IPS-18c (cell line): ENCODE data around the gene ARFGEF3.

Experiments
- H3K4me3 ChIP-seq: 2 replicates; pipeline ENCODE4 v1.7.0; 2013; ENCODE audit warnings: low read depth, mild to moderate bottlenecking, low read length, moderate library complexity; ENCODE audit not compliant: insufficient read depth
- H3K9me3 ChIP-seq: one replicate; pipeline ENCODE4 v1.6.1; 2013; ENCODE audit warnings: mild to moderate bottlenecking, low read length, moderate library complexity; ENCODE audit not compliant: control insufficient read depth, insufficient read depth

Gene ARFGEF3

DNA sequence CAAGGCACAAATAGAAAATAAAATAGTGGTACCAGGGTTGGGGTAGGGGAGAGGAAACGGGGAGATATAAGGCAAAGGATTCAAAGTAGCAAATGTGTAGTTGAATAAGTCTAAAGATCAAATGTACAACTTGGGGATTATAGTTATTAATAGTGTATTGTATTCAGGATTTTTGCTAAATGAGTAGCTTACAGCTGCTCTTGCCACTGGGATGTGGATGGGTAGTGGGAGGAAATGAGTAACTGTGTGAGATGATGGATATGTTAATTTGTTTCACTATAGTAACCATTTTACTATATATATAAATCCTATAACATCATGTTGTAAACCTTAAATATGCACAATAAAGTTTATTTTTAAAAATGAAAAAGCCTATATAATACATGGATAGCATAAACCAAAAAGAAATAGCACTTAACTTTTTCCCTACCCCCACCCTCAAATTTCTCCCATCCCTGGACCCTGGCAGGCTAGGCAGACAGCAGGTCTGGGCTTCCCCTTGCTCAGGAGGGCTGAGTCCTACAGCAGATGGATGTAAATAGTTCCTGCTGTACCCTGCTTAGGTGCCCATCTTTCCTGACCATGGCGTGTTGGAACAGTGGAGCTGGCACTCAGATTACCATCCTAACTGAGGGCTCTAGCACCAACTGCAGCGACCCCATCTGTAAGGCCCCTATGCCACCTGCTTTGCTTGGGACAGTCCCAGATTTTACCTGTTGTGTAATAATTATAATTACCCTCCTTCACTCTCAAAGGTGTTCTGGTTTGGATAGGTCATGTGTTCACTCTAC lies 85.1 kb downstream of the ARFGEF3 start:
- Histone ChIP-seq H3K4me3 (no peak overlapping the region), H3K9me3 (peaks cover 2% of the 10 kb centered on the region)

DNA sequence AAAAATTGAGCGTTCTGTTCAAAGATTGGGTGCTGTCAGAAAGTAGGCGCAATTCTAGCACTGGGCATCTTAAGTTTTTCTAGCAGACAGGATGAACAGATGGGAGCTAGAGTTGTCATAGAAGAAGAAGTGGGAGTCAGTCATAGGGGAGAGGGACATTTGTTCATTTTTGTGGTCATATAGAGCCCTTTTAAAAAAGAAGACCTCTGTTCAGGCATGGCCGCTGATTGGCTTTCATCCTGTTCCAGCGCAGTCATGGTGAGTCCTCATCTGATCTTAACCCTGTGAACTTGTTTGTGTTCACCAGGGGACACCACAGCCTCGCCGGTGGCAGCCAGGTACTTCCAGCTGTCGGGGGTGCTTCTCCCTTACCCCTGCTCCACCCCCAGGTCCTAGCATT lies 86.3 kb downstream of the ARFGEF3 start:
- Histone ChIP-seq H3K9me3 (peaks cover 2% of the 10 kb centered on the region), H3K4me3 (no peak overlapping the region)

DNA sequence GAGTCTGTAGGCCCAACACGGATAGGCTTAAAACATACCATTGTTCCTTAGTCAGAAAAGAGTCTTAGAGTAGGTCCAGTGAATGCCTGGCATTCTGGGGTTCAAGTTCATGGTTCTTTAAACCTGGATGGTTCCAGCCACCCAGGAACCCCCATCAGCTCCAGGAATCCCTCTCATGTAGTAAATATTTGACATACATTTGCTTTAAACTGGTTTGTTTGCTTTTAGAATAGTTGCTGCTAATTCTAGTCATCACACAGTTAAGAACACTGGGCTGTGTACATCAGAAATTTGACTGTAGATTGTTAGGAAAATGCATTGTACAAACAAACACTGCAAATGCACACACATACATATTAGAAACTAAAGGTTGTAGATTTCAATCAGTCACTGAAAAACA lies 87.1 kb downstream of the ARFGEF3 start:
- H3K9me3 ChIP-seq, result peaks cover 2% of the 10 kb centered on the region
- H3K4me3 ChIP-seq, result no peak overlapping the region

DNA sequence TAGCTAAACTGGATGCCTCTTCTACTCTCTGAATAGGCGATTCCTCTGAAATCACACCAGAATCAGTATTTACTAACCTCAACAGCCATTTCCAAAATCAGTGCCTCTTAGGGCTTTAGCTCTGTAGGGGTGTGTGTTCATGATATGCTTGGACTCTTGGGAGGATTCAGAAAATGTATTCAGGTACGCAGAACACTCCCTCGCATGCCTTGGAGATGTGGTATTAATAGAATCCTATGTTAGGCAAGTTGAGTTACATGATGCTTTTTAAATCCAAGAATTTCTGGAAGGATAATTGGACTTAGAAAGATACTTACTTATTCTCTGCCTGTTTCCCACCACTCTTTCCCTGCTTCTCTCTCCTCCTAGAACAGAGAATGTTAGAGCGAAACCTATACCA lies 88.3 kb downstream of the ARFGEF3 start:
- H3K4me3 ChIP-seq, result no peak overlapping the region
- H3K9me3 ChIP-seq, result peaks cover 2% of the 10 kb centered on the region

DNA sequence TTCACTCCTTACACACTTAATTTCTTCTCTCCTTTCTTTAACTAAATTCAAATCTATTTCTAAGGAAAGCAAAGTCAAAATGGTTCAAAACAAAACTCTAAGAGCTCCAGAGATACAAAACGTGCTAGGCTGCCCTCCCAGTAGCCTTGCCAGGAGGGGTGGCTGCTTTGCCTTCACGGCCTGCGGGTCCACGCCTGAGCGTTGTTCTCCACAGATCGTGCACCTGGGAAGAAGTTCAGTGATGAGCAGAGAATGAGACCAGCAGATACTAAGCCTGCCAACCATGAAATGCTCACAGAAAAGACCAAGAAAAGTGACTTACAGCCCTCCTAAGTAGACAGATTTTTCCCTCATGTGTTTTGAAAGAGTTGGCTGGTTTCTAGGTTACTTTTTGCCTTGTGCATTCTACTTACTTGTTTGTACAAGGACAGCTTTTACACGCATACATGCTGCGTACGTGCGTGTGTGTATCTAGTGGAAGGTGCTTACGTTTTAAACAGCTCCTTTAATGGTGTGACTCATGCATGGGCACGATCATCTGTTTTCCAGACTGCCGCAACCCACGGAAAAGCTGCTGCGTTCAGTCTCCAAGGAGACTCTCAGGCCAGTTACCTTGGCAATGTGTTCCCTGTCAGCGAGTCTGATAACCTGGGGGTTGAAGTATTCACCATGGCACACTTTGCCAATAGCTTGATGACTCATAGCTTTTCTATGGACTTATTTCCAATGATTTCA lies 88.9 kb downstream of the ARFGEF3 start:
- Histone ChIP-seq H3K9me3 (peaks cover 2% of the 10 kb centered on the region), H3K4me3 (no peak overlapping the region)

DNA sequence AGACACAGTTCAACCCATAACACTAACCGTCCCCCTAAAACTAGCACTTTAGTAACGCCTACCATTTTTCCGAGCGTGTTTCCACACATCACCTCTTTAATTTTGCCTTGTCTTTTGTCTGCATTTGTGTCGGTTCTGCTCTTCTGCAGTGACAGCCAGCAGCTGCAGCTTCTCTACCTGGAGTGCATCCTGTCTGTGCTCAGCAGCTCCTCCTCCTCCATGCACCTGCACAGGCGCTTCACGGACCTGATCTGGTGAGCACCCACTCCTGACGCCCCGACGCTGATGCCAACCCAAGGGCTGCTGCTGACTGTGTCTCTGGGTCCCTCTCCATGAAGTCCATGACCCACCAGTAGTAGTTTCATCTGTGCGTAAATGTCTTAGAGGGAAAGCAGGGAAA lies 92.0 kb downstream of the ARFGEF3 start:
- peaks cover 2% of the 10 kb centered on the region for H3K9me3 ChIP-seq
- H3K4me3 ChIP-seq, result no peak overlapping the region

DNA sequence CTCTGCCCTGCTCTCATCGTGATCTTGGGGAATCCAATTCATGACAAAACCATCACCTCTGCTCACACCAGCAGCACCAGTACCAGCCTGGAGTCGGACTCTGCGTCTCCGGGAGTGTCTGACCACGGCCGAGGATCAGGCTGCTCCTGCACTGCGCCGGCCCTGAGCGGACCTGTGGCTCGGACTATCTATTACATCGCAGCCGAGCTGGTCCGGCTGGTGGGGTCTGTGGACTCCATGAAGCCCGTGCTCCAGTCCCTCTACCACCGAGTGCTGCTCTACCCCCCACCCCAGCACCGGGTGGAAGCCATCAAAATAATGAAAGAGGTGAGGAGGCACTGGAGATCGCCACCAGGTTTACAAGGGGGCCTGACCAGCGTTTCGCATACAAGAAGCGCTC lies 93.7 kb downstream of the ARFGEF3 start:
- Histone ChIP-seq H3K9me3 (peaks cover 2% of the 10 kb centered on the region), H3K4me3 (no peak overlapping the region)

DNA sequence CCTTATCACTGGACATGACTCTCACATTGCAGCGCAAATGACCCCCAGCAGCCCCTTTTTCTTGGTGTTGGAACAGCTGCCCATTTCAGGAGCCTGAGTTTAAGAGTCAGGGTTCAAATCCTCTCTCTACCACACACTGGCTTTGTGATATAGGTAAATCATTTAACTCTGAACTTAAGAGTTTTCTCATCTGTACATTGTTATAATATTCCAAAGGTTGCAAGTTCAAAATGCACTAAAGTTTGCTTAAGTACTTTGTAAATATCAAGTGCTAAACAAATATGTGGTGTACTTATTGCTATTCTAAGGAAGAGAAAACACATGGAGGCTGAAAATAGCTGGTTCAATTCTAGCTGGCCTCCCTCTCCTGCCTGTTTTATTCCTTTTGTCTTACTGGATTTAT lies 95.9 kb downstream of the ARFGEF3 start:
- H3K9me3 ChIP-seq, result no peaks in the 10 kb centered on the region

DNA sequence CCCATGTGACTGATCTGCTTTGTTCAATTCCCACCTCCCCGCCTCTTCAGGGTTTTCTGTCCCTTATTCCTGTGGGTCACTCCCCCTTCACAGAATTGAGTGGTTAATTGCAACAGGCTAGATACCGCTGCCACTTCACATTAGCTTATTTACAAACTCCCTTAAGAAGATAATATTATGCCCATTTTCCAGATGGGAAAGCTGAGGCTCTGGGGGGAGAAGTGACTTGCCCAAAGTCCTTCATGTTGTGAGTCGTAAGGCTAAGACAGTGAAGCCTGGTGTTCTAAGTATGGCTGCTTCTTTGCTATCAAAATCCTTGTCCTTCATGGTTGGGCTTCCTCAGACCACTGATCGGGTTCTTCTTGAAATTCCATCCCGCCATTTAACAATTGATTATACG lies 96.5 kb downstream of the ARFGEF3 start:
- no peaks in the 10 kb centered on the region for H3K9me3 ChIP-seq
- H3K4me3 ChIP-seq, result no peak overlapping the region

More for the DNA sequence above, 95.9 kb downstream of the ARFGEF3 start:
- H3K4me3 ChIP-seq, result no peak overlapping the region

DNA sequence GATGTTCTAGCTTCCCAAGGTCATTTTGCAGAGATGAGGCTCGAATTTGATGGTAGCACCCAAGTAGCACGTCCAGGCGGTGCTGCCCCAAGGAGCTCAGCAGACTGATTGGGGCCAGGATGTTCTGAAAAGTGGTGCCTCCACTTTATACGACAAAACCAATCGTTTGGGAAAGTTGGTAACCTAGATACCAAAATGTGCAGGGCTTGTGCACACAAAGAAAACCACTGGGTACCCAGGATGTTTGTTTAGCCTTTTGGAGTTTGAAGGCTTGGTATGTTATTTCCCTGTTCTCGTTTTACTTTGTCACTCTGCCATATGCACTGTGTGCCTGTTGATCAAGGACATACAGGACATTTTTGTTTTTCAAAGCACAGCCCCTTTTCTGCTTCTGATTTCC lies 97.3 kb downstream of the ARFGEF3 start:
- H3K9me3 ChIP-seq, result no peaks in the 10 kb centered on the region

DNA sequence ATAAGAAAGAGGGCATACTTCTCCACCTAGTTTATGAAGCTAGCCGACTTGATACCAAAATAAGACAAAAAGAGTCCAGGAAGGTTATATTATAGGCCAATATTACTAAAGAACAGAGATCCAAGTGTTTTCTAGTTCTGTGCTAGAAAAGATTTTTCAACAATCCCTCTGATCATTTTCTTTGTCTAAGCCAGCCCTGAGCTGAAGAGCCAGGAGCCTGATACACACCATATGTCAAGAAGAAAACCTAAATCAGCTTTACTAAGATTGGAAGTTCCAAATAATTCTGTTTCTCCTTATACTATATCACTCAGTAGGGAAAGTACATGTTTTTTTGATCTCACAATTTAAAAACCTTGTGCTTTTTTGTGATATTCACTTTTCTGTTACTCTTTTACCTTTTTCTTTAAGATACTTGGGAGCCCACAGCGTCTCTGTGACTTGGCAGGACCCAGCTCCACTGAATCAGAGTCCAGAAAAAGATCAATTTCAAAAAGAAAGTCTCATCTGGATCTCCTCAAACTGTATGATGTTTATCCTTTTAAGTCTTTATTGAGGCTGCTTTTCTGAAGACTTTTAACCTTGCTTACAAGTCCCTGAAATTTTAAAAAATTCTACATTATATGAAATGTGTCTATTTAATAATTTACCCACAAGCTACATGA lies 99.5 kb downstream of the ARFGEF3 start:
- Histone ChIP-seq H3K9me3 (no peaks in the 10 kb centered on the region), H3K4me3 (no peak overlapping the region)

More for the DNA sequence above, 97.3 kb downstream of the ARFGEF3 start:
- no peak overlapping the region for H3K4me3 ChIP-seq

DNA sequence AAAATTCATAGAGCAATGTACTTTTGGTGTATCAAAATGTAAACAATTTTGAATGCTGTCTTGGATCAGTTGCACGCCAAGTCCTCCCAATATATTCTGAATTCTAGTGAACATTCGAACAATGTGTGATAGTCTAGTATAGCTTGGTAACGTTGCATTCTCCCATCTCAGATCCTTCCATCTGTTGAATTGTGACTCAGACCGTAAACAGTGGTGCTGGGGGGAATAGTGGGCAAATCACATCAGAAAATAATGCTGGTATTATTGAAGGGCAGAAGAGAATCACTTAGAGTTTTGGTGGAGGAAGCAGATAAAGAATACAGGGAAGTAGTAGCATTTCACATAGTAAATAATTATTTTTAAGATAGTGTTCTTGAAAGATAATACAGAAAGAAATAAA lies 102.2 kb downstream of the ARFGEF3 start:
- Histone ChIP-seq H3K9me3 (no peaks in the 10 kb centered on the region), H3K4me3 (no peak overlapping the region)

DNA sequence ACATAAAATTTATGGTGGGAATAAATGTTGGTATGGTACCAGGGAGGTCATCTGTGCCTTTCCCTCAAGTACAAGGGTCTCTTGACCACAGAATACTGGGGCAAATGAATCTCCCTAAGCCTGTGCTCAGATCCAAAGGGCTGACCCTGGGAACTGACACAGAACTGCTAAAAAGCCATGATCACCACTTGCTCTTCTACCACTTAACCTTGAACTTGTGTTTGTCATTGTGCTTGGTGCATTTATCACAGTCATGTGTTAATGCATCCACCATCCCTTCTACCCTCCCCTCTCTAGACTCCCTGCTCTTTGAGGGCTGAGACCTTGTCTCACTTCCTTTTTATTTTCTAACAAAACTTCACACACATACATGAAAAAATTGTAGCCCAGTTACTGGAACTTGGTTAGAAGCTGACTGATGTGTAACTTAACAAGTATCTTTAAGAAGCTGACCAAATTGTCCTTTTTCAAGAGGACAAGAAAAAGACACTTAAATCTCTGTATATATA lies 102.7 kb downstream of the ARFGEF3 start:
- no peaks in the 10 kb centered on the region for H3K9me3 ChIP-seq
- no peak overlapping the region for H3K4me3 ChIP-seq

DNA sequence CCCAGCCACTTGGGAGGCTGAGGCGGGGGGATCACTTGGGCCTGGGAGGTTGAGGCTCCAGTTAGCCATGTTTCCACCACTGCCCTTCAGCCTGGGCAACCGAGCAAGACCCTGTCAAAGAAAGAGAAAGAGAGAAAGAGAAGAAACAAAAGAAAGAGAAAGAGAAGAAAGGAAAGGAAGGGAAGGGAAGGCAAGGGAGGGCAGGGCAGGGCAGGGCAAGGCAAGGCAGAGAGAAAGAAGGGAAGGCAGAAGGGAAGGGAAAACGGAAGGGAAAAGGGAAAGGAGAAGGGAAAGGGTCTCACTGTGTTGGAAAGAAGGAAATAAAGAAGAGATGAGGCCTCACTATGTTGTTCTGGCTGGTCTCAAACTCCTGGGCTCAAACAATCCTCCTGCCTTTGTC lies 104.4 kb downstream of the ARFGEF3 start:
- H3K9me3 ChIP-seq, result no peaks in the 10 kb centered on the region
- H3K4me3 ChIP-seq, result no peak overlapping the region

DNA sequence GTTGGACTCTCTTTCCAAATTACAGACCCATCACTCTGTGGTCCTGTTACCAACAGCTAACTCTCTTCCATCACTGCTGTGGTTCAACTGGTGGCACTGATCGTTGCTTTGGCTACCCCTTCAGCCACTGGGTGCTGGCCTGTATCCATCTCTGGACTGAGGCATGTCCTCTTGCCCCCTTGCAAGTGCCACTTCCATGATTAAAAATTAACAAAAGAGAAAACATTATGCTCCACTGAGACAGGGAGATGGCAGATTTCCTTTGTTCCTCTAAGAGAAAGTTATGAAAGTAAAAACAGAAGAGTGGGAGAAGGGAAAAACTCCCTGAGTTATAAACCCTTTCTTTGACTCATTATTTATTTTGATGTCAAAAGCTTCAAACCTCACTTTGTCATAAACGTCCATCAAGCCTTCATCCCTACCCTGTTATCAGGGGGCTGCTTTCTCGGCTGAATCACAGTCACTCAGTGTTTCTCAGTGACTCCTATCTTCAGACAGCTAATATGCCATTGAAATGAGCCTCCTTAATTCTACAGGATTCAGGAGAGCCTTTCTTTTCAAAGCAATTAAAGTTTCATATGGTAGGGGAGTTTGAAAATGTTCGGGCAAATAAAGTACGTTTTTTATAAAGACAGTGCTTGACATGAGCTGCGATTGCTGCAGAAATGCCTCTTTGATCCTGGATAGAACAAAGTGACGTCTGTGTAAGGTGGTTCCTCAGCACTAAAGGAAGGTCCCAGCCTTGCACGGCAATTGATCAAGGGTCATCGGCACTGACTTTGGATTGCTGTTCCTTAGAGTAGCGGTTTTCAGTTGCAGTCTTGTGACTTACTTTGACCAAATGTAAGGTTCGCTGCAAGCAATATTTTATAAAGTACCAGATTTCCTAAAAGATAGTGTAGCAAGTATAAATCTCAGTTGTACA lies 106.5 kb downstream of the ARFGEF3 start:
- H3K9me3 ChIP-seq, result no peaks in the 10 kb centered on the region
- H3K4me3 ChIP-seq, result no peak overlapping the region

DNA sequence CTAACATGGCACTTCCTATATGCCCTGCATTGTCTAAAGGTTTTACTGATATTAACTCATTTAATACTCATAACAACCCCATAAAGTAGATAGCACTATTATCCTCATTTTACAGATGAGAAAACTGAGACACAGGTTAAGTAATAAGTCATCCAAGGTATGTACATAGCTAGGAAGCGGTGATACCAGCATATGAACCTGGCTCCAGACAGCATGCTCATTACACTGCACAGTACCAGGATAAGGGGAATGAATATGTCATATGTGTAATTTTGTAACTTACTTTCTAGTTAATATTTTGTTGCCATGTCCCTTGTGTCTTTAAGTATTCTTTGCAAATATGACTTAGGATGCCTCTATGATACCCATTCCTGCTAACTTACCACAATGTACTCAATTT lies 109.7 kb downstream of the ARFGEF3 start:
- H3K9me3 ChIP-seq, result no peaks in the 10 kb centered on the region
- no peak overlapping the region for H3K4me3 ChIP-seq
